Tibial nerve (tissue), 4 donors: ENCODE results near the gene NDST1.

Experiments
- CTCF ChIP-seq, 5 experiments: fragments of 200-600 bp in 3 of 5; fragments of 450-650 bp in 2 of 5; sonication (generic) in 3 of 5; IDR thresholded peaks; one replicate each; pipeline ENCODE4 v1.5.1; 2016 to 2019; ENCODE audit warnings: antibody characterized with exemption in 5 of 5, mild to moderate bottlenecking in 3 of 5, moderate library complexity in 2 of 5
- EP300 ChIP-seq, 2 donors: sonication (generic); formaldehyde crosslinking; IDR thresholded peaks; one replicate each; pipeline ENCODE4 v1.6.1; 2017; ENCODE audit warnings: antibody characterized with exemption in 2 of 2, mild to moderate bottlenecking in 1 of 2
- POLR2A ChIP-seq, 2 donors: fragments of 450-650 bp; IDR thresholded peaks; one replicate each; pipeline ENCODE4 v1.6.1; 2017; ENCODE audit warnings: antibody characterized with exemption in 2 of 2, mild to moderate bottlenecking in 2 of 2, moderate library complexity in 2 of 2

DNA sequence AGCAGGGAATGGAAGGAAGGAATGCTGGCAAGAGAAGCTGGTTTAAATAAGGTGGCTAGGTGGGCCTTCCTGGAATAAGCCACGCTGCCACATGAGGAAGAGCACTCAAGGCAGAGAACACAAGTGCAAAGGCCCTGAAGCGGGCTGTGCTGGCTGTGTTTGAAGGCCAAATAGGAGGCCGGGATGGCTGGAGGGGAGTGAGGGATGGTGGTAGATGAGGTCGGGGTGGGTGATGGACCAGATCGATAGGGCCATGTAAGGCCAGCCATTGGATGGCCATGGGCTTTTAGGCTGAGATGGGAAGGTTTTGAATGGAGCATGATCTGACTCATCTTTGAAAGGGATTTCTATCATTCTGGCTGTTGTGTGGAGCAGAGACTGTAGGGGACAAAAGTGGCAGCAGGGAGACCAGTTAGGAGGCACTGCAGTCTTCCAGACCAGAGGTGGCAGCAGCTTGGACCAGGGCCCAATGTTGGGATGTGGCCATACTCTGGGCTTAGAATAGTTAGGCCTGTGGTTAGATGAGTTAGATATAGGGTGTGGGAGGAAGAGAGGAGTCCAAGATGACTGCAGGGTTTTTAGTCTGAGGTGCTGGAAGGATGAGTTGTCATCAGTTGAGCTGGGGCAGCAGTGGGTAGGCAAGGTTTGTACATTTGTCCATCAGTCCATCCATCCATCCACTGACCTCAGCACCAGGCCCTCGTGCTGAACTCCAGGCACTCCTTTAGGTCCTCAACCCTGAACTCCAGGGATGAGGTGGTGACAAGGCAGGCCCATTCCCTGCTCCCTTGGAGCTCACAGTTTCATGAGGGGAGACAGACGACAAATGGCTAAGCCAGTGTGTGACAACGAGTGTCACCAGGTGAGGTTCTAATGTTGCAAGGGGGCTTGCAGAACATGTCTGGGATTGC, 30.3 kb downstream of the NDST1 start:
- TF ChIP-seq CTCF (IDR thresholded peaks at IDR 0.05) (no peak), POLR2A (IDR thresholded peaks at IDR 0.05) (no peak), EP300 (IDR thresholded peaks at IDR 0.05) (no peak)
